ENCODE results near the gene CAMK1D.

Gene CAMK1D

DNA sequence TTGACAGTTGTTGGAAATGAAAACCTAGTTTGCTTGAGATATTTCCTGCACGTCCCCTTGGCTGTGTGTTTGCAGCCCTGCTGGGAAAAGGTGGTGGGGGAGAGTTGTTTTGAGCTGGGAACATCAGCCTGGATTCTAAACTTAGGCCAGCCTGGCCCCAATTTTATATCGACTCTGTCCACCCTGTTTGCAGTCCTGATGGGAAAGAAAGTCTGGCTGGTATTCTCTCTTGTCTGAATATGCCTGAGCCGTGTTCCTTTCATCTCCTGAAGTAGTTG, 473.5 kb downstream of the CAMK1D start:
- no peak for DNase-seq (ENCODE audit: insufficient read length, low spot score)
- no peak for FAIRE-seq
- no peak for TF ChIP-seq POLR2A (IDR thresholded peaks at IDR 0.05; ENCODE audit: low read depth, low read length)

GRCh38 chr10:12823328-12823727, 474.0 kb downstream of the CAMK1D start:
- DNase-seq (ENCODE audit: insufficient read length, low spot score) (no peak), FAIRE-seq (no peak)
- no peak for TF ChIP-seq POLR2A (IDR thresholded peaks at IDR 0.05; ENCODE audit: low read depth, low read length)

DNA sequence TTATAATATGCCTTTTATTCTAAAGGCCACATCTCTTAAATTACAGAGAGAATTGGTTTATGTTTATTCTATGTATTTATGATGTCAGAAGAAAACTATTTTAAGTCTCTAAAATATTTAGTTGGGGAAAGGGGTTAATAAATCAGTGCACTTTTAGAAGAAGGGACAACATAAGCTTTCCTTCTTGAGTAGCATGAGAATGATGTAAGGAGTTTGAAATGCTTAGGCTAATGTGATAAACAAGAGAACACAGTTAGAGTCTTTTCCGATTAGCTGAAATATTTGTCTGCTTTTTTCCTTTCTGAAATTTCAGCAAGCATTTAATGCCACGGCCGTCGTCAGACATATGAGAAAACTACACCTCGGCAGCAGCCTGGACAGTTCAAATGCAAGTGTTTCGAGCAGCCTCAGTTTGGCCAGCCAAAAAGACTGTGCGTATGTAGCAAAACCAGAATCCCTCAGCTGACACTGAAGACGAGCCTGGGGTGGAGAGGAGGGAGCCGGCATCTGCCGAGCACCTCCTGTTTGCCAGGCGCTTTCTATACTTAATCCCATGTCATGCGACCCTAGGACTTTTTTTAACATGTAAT, 476.0 kb downstream of the CAMK1D start:
- DNase-seq (ENCODE audit: insufficient read length, low spot score): no peak

GRCh38 chr10:12826800-12827372, 477.5 kb downstream of the CAMK1D start:
- DNase-seq (ENCODE audit: insufficient read length, low spot score) (no peak), FAIRE-seq (no peak)

More for the DNA sequence above, 476.0 kb downstream of the CAMK1D start:
- TF ChIP-seq POLR2A (IDR thresholded peaks at IDR 0.05; ENCODE audit: low read depth, low read length): no peak
- FAIRE-seq: no peak

DNA sequence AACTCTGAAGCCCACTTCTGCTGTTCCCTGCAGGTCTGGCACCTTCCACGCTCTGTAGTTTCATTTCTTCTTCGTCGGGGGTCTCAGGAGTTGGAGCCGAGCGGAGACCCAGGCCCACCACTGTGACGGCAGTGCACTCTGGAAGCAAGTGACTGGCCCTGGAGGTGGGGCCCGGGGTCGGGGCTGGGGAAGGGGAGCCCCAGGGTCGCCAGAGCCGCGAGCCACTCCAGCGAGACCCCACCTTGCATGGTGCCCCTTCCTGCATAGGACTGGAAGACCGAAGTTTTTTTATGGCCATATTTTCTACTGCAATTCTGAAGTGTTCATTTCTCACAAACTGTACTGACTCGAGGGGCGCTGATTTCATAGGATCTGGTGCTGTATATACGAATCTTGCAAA, 479.4 kb downstream of the CAMK1D start:
- TF ChIP-seq POLR2A (IDR thresholded peaks at IDR 0.05; ENCODE audit: low read depth, low read length): no peak
- FAIRE-seq (no peak), DNase-seq (ENCODE audit: insufficient read length, low spot score) (no peak)

More at GRCh38 chr10:12826800-12827372, 477.5 kb downstream of the CAMK1D start:
- TF ChIP-seq POLR2A (IDR thresholded peaks at IDR 0.05; ENCODE audit: low read depth, low read length): no peak

- DNase-seq (ENCODE audit: insufficient read length, low spot score) (no peak), FAIRE-seq (no peak)
- no peak for TF ChIP-seq POLR2A (IDR thresholded peaks at IDR 0.05; ENCODE audit: low read depth, low read length)
These were observed 480.6 kb downstream of the CAMK1D start for GRCh38 chr10:12829831-12830390.

DNA sequence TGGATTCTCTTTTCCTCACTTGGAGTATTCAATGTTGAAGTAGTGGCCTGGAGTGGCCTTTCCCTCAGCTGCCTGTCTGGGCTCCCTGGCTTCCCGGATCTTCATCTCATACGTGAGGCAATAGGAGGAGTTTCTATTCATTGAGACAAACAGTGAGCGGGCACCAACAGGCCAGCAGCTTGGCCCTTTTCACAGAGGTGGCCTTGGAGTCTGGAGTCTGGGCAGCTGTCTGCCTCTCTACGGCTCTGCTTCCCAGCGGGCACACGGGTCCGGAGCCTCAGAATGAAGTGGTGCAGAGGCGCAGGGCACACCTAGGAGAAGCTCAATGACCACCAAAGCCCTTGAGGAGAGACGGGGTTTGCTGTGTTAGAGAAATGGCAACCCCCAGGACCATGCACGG, 482.7 kb downstream of the CAMK1D start:
- TF ChIP-seq POLR2A (IDR thresholded peaks at IDR 0.05; ENCODE audit: low read depth, low read length): no peak
- DNase-seq (ENCODE audit: insufficient read length, low spot score) (no peak), FAIRE-seq (no peak)

GRCh38 chr10:12833451-12833850, 484.1 kb downstream of the CAMK1D start:
- no peak for FAIRE-seq
- DNase-seq (ENCODE audit: insufficient read length, low spot score): no peak
- no peak for TF ChIP-seq POLR2A (IDR thresholded peaks at IDR 0.05; ENCODE audit: low read depth, low read length)

- no peak for TF ChIP-seq POLR2A (IDR thresholded peaks at IDR 0.05; ENCODE audit: low read depth, low read length)
- no peak for FAIRE-seq
- no peak for DNase-seq (ENCODE audit: insufficient read length, low spot score)
These were observed 484.8 kb downstream of the CAMK1D start for GRCh38 chr10:12834116-12834665.

DNA sequence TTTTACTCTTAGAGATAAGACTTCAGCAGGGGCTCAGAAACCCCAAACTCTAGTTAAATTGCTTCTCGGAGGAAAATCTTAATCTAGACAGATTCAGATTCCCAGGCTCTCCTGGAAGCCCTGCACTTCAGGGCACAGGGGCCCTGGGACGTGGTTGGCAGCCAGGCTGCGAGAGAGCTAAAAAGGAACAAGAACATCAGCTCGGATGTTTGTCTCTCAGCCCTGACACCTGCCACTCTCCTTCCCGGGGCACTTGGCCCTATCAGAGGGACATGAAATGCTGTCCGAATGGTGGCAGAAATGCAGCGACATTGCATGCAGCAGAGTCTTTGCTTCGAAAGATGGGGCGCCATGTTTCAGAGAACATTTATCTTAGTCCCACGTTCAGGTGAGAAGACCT, 485.4 kb downstream of the CAMK1D start:
- TF ChIP-seq POLR2A (IDR thresholded peaks at IDR 0.05; ENCODE audit: low read depth, low read length): no peak
- no peak for DNase-seq (ENCODE audit: insufficient read length, low spot score)
- no peak for FAIRE-seq

- FAIRE-seq: no peak
- no peak for TF ChIP-seq POLR2A (IDR thresholded peaks at IDR 0.05; ENCODE audit: low read depth, low read length)
- DNase-seq (ENCODE audit: insufficient read length, low spot score): peak; percentile 14
These were observed 486.4 kb downstream of the CAMK1D start for GRCh38 chr10:12835709-12836108.

GRCh38 chr10:12838366-12838765, 489.0 kb downstream of the CAMK1D start:
- DNase-seq (ENCODE audit: insufficient read length, low spot score) (no peak), FAIRE-seq (no peak)
- no peak for TF ChIP-seq POLR2A (IDR thresholded peaks at IDR 0.05; ENCODE audit: low read depth, low read length)

DNA sequence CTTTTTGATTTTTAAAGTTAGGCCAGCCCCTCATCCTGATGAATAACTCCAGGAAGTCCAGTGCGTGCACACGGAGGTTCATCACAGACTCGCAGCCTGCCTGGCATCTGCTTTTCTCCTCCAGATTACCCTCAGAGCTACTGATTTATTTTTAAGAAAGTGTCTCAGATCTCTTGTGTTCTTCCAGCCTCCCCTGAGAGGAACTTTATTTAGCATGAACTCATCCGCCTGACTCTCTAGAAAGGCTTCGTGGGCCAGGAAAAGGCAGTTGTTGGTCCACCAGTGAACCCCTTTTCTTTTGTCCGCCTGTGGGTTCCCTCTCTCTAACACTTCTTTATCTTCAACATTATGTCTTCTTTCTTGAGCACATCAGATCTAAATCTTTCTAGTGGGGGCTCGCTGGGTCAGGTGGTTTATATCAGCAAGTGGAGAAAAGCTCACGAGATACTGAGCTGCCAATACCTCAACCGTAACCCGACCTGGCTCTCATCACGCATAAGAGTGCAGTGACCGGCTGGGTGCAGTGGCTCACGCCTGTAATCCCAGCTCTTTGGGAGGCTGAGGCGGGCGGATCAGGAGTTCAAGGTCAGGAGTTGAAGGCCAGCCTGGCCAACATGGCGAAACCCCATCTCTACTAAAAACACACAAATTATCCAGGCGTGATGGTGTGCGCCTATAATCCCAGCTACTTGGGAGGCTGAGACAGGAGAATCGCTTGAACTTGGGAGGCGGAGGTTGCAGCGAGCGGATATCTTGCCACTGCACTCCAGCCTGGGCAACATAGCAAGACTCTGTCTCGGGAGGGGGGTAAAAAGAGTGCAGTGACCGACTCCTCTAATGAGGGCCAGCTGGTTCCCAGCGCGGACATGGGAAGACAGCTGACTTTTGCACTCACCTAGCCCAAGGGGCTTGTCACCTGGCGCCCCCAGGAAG, 489.9 kb downstream of the CAMK1D start:
- FAIRE-seq (no peak), DNase-seq (ENCODE audit: insufficient read length, low spot score) (no peak)
- no peak for TF ChIP-seq POLR2A (IDR thresholded peaks at IDR 0.05; ENCODE audit: low read depth, low read length)

GRCh38 chr10:12839941-12840611, 490.7 kb downstream of the CAMK1D start:
- FAIRE-seq: no peak
- no peak for DNase-seq (ENCODE audit: insufficient read length, low spot score)
- no peak for TF ChIP-seq POLR2A (IDR thresholded peaks at IDR 0.05; ENCODE audit: low read depth, low read length)

All from H54 (cell line).